Measurements from ENCODE around the gene FKBP5. TPM values are rescaled to one million over a fixed set of nuclear protein-coding genes. Genes with fewer than 3 reads are reported as not detected.

Gene FKBP5
- total RNA-seq, 1 experiment from 2014 or later: 14.3 TPM

DNA sequence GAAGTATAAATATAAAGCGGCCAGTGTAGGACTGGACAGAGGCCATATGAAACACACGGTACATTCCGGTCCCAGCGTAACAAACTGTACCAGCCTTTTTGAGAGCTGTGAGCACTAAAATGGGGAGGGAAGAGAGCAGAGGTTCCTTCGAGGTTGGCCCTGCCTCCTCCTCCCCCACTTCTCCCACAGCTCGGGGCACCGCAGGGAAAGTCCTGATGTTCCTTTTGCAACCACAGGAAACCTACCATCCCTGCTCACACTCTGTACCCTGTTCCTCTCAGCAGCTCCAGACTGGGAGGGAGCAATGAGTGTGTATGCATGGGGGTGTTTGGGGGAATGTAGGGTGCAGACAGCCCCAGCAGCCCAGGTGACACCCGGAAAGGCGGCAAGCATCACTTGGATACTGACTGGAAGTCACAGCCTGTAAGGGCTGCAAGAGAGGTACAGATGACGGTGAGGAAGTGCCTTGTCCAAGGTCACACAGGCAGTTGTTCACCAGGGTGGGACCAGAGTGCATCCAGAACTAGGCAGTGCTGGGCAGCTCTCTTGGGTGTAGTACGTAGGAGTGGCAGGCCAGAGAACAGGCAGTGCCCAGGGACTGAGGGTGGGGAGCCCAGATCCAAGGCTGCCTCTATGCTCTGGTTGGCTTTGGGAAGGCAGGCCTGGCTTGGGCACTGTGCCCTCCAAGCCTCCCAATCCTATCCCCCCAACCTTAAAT is 37.2 kb upstream of the FKBP5 start:
- H3K27ac Mint-ChIP-seq (ENCODE audit: unreplicated experiment): no peak overlapping the region
- TF ChIP-seq, protein P1, sequence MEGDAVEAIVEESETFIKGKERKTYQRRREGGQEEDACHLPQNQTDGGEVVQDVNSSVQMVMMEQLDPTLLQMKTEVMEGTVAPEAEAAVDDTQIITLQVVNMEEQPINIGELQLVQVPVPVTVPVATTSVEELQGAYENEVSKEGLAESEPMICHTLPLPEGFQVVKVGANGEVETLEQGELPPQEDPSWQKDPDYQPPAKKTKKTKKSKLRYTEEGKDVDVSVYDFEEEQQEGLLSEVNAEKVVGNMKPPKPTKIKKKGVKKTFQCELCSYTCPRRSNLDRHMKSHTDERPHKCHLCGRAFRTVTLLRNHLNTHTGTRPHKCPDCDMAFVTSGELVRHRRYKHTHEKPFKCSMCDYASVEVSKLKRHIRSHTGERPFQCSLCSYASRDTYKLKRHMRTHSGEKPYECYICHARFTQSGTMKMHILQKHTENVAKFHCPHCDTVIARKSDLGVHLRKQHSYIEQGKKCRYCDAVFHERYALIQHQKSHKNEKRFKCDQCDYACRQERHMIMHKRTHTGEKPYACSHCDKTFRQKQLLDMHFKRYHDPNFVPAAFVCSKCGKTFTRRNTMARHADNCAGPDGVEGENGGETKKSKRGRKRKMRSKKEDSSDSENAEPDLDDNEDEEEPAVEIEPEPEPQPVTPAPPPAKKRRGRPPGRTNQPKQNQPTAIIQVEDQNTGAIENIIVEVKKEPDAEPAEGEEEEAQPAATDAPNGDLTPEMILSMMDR (IDR thresholded peaks at IDR 0.05; ENCODE audit: unreplicated experiment): no peak
- intact Hi-C loops (cut with micrococcal nuclease; ENCODE audit: unreplicated experiment): no loop called here
- H3K36me3 Mint-ChIP-seq (ENCODE audit: insufficient read depth, unreplicated experiment): peaks cover 12% of the 10 kb centered on the region
- CTCF ChIA-PET: interaction anchor here (0.5 to 0.7 kb wide), 2 partner anchors 48 to 352 kb away, joined by 3 to 4 read pairs; no protein-coding TSS in a partner anchor
- H3K4me1 Mint-ChIP-seq (ENCODE audit: low read depth, unreplicated experiment): peaks cover 55% of the 10 kb centered on the region
- no peak for DNase-seq
- no peak overlapping the region for H3K4me3 Mint-ChIP-seq (ENCODE audit: low read depth, unreplicated experiment)
- no peaks in the 10 kb centered on the region for H3K9me3 Mint-ChIP-seq (ENCODE audit: low read depth, unreplicated experiment)
- H3K27me3 Mint-ChIP-seq (ENCODE audit: unreplicated experiment): no peaks in the 10 kb centered on the region
- BruUV-seq (replicated peaks): no TSS peak

DNA sequence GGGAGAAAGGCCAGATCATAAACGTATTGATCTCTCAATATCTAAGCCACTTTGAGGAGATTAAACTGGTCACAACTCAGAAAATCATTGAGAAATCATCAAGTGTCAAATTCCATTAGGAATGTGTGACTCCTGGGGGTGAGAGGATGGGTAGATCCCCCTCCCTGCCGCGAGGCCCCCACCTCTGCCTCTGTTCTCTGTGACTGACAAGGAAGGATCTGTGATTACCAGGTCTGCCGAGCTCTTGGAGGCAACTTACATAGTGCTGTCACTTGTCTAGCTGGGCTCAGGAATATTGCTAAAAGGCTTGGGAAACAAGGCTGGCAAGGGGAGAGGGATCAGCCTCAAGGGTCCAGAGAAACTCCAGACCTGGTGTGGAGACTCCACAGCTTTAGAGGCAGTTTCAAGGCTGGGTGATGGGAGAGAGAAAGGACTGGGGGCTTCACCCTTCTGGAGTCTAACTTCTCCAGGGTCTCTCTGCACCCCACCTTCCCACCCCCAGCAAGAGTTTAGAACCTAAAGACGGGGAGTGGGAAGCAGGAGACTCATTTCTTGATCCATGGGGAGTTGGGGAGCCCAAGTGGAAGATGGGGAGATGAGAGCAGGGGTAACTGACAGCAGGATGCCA is 36.5 kb upstream of the FKBP5 start:
- BruUV-seq (replicated peaks): no TSS peak
- CTCF ChIA-PET: interaction anchor here (0.5 kb wide), 1 partner anchor 351 kb away, joined by 4 read pairs; no protein-coding TSS in a partner anchor
- peaks cover 12% of the 10 kb centered on the region for H3K36me3 Mint-ChIP-seq (ENCODE audit: insufficient read depth, unreplicated experiment)
- H3K4me3 Mint-ChIP-seq (ENCODE audit: low read depth, unreplicated experiment): no peak overlapping the region
- no peaks in the 10 kb centered on the region for H3K9me3 Mint-ChIP-seq (ENCODE audit: low read depth, unreplicated experiment)
- peaks cover 55% of the 10 kb centered on the region for H3K4me1 Mint-ChIP-seq (ENCODE audit: low read depth, unreplicated experiment)
- intact Hi-C loops (cut with micrococcal nuclease; ENCODE audit: unreplicated experiment): no loop called here
- no peak overlapping the region for H3K27ac Mint-ChIP-seq (ENCODE audit: unreplicated experiment)
- no peak for DNase-seq
- TF ChIP-seq, protein P1 (IDR thresholded peaks at IDR 0.05; ENCODE audit: unreplicated experiment): no peak
- no peaks in the 10 kb centered on the region for H3K27me3 Mint-ChIP-seq (ENCODE audit: unreplicated experiment)

DNA sequence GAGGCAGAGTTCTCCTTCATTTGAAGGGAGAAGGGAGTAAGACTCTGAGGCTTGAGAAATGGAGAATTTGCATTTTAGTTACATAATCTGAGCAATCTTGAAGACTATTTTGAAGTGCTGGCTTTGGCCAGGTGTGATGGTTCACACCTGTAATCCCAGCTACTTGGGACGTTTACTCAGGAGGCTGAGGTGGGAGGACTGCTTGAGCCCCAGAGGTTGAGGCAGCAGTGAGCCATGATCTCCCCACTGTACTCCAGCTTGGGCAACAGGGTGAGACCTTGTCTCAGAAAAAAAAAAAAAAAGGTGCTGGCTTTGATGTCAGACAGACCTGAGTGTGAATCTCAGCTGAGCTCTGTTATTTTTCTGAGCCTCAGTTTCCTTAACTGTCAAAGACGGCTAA is 35.8 kb upstream of the FKBP5 start:
- intact Hi-C loops (cut with micrococcal nuclease; ENCODE audit: unreplicated experiment): no loop called here
- Mint-ChIP-seq H3K9me3 (ENCODE audit: low read depth, unreplicated experiment) (no peaks in the 10 kb centered on the region), H3K27me3 (ENCODE audit: unreplicated experiment) (peaks cover 2% of the 10 kb centered on the region), H3K27ac (ENCODE audit: unreplicated experiment) (no peak overlapping the region), H3K4me3 (ENCODE audit: low read depth, unreplicated experiment) (no peak overlapping the region), H3K36me3 (ENCODE audit: insufficient read depth, unreplicated experiment) (peaks cover 12% of the 10 kb centered on the region), H3K4me1 (ENCODE audit: low read depth, unreplicated experiment) (peaks cover 49% of the 10 kb centered on the region)
- no peak for DNase-seq
- BruUV-seq (replicated peaks): no TSS peak
- CTCF ChIA-PET: no interaction called here
- TF ChIP-seq, protein P1 (IDR thresholded peaks at IDR 0.05; ENCODE audit: unreplicated experiment): no peak

DNA sequence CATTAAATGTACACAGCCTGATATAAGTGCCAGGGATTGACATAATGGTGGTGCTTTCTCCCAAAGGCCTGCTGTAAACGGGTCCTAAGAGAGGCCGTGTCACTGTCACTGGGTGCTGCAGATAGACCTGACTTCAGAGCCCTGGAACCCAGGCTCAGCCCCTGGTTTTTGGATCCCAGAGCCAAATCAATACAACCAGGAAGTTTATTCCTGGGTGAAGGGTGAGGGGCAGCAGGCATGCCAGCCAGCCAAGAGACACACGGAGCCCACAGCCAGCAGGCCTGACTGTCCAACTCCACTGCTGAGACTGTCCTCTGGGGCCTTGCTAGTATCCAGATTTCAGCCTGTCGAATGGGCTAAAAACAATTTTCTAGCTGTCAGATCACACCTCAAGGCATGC is 35.3 kb upstream of the FKBP5 start:
- peaks cover 6% of the 10 kb centered on the region for H3K27me3 Mint-ChIP-seq (ENCODE audit: unreplicated experiment)
- CTCF ChIA-PET: no interaction called here
- peaks cover 45% of the 10 kb centered on the region for H3K4me1 Mint-ChIP-seq (ENCODE audit: low read depth, unreplicated experiment)
- no peaks in the 10 kb centered on the region for H3K9me3 Mint-ChIP-seq (ENCODE audit: low read depth, unreplicated experiment)
- H3K27ac Mint-ChIP-seq (ENCODE audit: unreplicated experiment): no peak overlapping the region
- intact Hi-C loops (cut with micrococcal nuclease; ENCODE audit: unreplicated experiment): no loop called here
- H3K36me3 Mint-ChIP-seq (ENCODE audit: insufficient read depth, unreplicated experiment): peaks cover 12% of the 10 kb centered on the region
- no peak overlapping the region for H3K4me3 Mint-ChIP-seq (ENCODE audit: low read depth, unreplicated experiment)
- peak; percentile 9 for DNase-seq
- no TSS peak for BruUV-seq (replicated peaks)
- TF ChIP-seq, protein P1 (IDR thresholded peaks at IDR 0.05; ENCODE audit: unreplicated experiment): no peak
